GM23338 (cell line): Measurements from ENCODE around the gene DPP10. TPM values are rescaled to one million over a fixed set of nuclear protein-coding genes. Genes with fewer than 3 reads are reported as not detected.

Experiments used
- EZH2phosphoT487 ChIP-seq: fragments of 200-600 bp; sonication (generic); IDR thresholded peaks from one replicate; pipeline ENCODE4 v1.8.1; 2018; ENCODE audit warnings: antibody characterized with exemption; ENCODE audit not compliant: unreplicated experiment
- NANOG ChIP-seq: IDR thresholded peaks from 2 replicates; pipeline ENCODE4 v1.6.1; 2016; ENCODE audit warnings: antibody characterized with exemption, borderline replicate concordance
- POLR2AphosphoS5 ChIP-seq: IDR thresholded peaks from 2 replicates; pipeline ENCODE4 v1.6.1; 2016; ENCODE audit warnings: antibody characterized with exemption, low read depth
- STAT1 ChIP-seq: IDR thresholded peaks from one replicate; pipeline ENCODE4 v1.6.1; 2016; ENCODE audit warnings: antibody characterized with exemption; ENCODE audit not compliant: unreplicated experiment
- polyA plus RNA-seq: library from polyadenylated mRNA; unstranded; fragments of >200 nt; fragmentation: Nextera tagmentation; extraction: Ambion mirVana; gene quantifications from 2 replicates; pipeline ENCODE4 v1.2.1, GENCODE V29; 2016
- small RNA-seq: library from RNA; depleted of rRNA; stranded (forward); fragments of <200 nt; gene quantifications from one replicate; pipeline ENCODE3, GENCODE V24; 2014; ENCODE audit warnings: low replicate concordance
- total RNA-seq: library from RNA; depleted of rRNA; stranded (reverse); fragments of >200 nt; shearing (Covaris generic); gene quantifications from 2 replicates; pipeline ENCODE4 v1.2.3, GENCODE V29; 2014
- TF ChIP-seq, protein P1 (sequence below): IDR thresholded peaks from one replicate; pipeline ENCODE4 v1.6.1; 2018; ENCODE audit warnings: antibody characterized with exemption; ENCODE audit not compliant: unreplicated experiment

DPP10 gene
- total and polyA plus RNA-seq, 2 experiments from 2014 or later: 3.6 to 14.8 TPM

DNA sequence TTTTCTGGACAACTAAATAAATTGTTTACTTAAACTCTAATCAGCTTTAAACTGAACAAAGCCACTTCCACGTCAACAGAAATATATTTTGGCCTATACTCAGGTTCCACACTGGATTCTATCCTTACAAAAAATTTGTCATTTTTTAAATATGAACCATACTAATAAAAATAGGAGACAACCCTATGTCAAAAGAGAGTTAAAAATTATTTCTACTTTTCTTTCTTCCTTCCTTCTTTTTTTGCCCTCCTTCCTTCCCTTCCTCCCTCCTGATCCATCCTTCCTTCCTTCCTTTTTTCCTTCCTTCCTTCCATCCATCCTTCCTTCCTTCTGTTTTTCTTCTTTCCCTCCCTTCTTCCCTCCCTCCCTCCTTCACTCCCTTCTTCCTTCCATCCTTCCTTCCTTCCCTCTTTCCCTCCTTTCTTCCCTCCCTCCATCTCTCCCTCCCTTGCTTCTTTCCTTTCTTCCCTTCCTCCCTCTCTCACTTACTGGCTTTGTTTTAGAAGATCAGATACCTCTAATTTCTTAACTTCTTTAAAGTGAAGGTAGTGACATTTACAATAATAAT is 1444.9 kb downstream of the DPP10 start (continued):
- TF ChIP-seq, protein P1, sequence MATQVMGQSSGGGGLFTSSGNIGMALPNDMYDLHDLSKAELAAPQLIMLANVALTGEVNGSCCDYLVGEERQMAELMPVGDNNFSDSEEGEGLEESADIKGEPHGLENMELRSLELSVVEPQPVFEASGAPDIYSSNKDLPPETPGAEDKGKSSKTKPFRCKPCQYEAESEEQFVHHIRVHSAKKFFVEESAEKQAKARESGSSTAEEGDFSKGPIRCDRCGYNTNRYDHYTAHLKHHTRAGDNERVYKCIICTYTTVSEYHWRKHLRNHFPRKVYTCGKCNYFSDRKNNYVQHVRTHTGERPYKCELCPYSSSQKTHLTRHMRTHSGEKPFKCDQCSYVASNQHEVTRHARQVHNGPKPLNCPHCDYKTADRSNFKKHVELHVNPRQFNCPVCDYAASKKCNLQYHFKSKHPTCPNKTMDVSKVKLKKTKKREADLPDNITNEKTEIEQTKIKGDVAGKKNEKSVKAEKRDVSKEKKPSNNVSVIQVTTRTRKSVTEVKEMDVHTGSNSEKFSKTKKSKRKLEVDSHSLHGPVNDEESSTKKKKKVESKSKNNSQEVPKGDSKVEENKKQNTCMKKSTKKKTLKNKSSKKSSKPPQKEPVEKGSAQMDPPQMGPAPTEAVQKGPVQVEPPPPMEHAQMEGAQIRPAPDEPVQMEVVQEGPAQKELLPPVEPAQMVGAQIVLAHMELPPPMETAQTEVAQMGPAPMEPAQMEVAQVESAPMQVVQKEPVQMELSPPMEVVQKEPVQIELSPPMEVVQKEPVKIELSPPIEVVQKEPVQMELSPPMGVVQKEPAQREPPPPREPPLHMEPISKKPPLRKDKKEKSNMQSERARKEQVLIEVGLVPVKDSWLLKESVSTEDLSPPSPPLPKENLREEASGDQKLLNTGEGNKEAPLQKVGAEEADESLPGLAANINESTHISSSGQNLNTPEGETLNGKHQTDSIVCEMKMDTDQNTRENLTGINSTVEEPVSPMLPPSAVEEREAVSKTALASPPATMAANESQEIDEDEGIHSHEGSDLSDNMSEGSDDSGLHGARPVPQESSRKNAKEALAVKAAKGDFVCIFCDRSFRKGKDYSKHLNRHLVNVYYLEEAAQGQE: no peak
- TF ChIP-seq STAT1: no peak
- no peak for TF ChIP-seq EZH2phosphoT487
- TF ChIP-seq NANOG: no peak
- no peak for TF ChIP-seq POLR2AphosphoS5

Small RNA genes lying within 50 kb of the gene (small RNA-seq; reads per million reads assigned to genes)
- 3.1 reads per million, percentile 88 among the genes with 10 or more reads in this experiment for gene RNU2-41P
